GM06990 (cell line): ENCODE data around the gene SPATA31D3.
"Not testable (repeated sequence)": the region's sequence is repeated elsewhere in the genome, so short reads cannot be mapped to it uniquely, and the experiment has no call there.

ENCODE experiments used
- DNase-seq: peaks from one replicate; pipeline ENCODE4 v3.0.0-alpha.2; 2011; ENCODE audit not compliant: insufficient read length; ENCODE audit errors: extremely low read depth
- H3K27me3 ChIP-seq: replicated peaks from 2 replicates; pipeline ENCODE4 v1.6.0; 2011; ENCODE audit warnings: low read length; ENCODE audit not compliant: control insufficient read depth, insufficient read depth
- H3K36me3 ChIP-seq: 2 replicates; pipeline ENCODE4 v1.5.1; 2011; ENCODE audit warnings: low read length; ENCODE audit not compliant: control insufficient read depth, insufficient read depth
- H3K4me3 ChIP-seq: replicated peaks from 2 replicates; pipeline ENCODE4 v1.5.1; 2011; ENCODE audit warnings: low read depth, mild to moderate bottlenecking, control low read depth, low read length
- CTCF ChIP-seq: IDR thresholded peaks from 2 replicates; pipeline ENCODE4 v1.5.1; 2011; ENCODE audit warnings: low read length, control low read depth, mild to moderate bottlenecking, inconsistent platforms; ENCODE audit not compliant: insufficient read depth, poor library complexity, severe bottlenecking

SPATA31D3 gene

GRCh38 chr9:81943393-81943792, at the start of gene SPATA31D3:
Gene SPATA31D3, plus strand, starts transcription at chr9:81943500. Its CDS starts 86 bp downstream, at chr9:81943586.
- not testable (repeated sequence) for DNase-seq, H3K36me3 ChIP-seq, H3K4me3 ChIP-seq, H3K27me3 ChIP-seq

- no peak for TF ChIP-seq CTCF
- no peaks in the 10 kb centered on the region for H3K27me3 ChIP-seq
- no peak overlapping the region for H3K4me3 ChIP-seq
- no peaks in the 10 kb centered on the region for H3K36me3 ChIP-seq
- DNase-seq = no peak
These were observed 49.4 kb upstream of the SPATA31D3 start for GRCh38 chr9:81893929-81894328.

- Histone ChIP-seq H3K27me3 (no peaks in the 10 kb centered on the region), H3K36me3 (no peaks in the 10 kb centered on the region), H3K4me3 (no peak overlapping the region)
- TF ChIP-seq CTCF = no peak
- DNase-seq = no peak
These were observed 48.4 kb upstream of the SPATA31D3 start for GRCh38 chr9:81894891-81895290.

- Histone ChIP-seq H3K4me3 (no peak overlapping the region), H3K36me3 (no peaks in the 10 kb centered on the region), H3K27me3 (no peaks in the 10 kb centered on the region)
- TF ChIP-seq CTCF = no peak
- no peak for DNase-seq
These were observed 47.2 kb upstream of the SPATA31D3 start for GRCh38 chr9:81896070-81896469.

- TF ChIP-seq CTCF = no peak
- DNase-seq = no peak
- H3K4me3 ChIP-seq = no peak overlapping the region
- H3K36me3 ChIP-seq = no peaks in the 10 kb centered on the region
- no peaks in the 10 kb centered on the region for H3K27me3 ChIP-seq
These were observed 44.4 kb upstream of the SPATA31D3 start for GRCh38 chr9:81898851-81899250.

- no peak for DNase-seq
- Histone ChIP-seq H3K27me3 (no peaks in the 10 kb centered on the region), H3K4me3 (no peak overlapping the region), H3K36me3 (no peaks in the 10 kb centered on the region)
- TF ChIP-seq CTCF = no peak
These were observed 41.1 kb upstream of the SPATA31D3 start for GRCh38 chr9:81902196-81902595.
